Neural cell (in vitro differentiated cells): ENCODE data around the gene TRPM3. TPM values are rescaled to one million over a fixed set of nuclear protein-coding genes. Genes with fewer than 3 reads are reported as not detected.

Experiments used
- H2AFZ ChIP-seq: fragments of 200-600, 300-800 bp; sonication (generic), shearing (Covaris generic); 2 replicates; pipeline ENCODE4 v1.6.0; 2014; ENCODE audit warnings: low read depth, mild to moderate bottlenecking, antibody characterized with exemption, low read length, moderate library complexity
- H3F3A ChIP-seq: fragments of 200-600 bp; shearing (Covaris generic); 2 replicates; pipeline ENCODE4 v1.6.1; 2016; ENCODE audit warnings: mild to moderate bottlenecking, moderate library complexity, mixed read lengths, antibody characterized with exemption, low read length; ENCODE audit not compliant: insufficient read depth, poor library complexity, severe bottlenecking
- H3K27ac ChIP-seq: fragments of 200-600, 300-800 bp; sonication (generic), shearing (Covaris generic); 2 replicates; pipeline ENCODE4 v1.5.1; 2014; ENCODE audit warnings: mild to moderate bottlenecking, low read length, moderate library complexity
- H3K27me3 ChIP-seq: fragments of 300-800, 200-600 bp; sonication (generic), shearing (Covaris generic); 2 replicates; pipeline ENCODE4 v1.6.0; 2014; ENCODE audit warnings: mild to moderate bottlenecking, low read depth, low read length, moderate library complexity; ENCODE audit not compliant: insufficient read depth
- H3K36me3 ChIP-seq: fragments of 300-800, 200-600 bp; sonication (generic), shearing (Covaris generic); 2 replicates; pipeline ENCODE4 v1.5.1; 2014; ENCODE audit warnings: mild to moderate bottlenecking, antibody characterized with exemption, low read length, moderate library complexity; ENCODE audit not compliant: insufficient read depth
- H3K4me2 ChIP-seq: fragments of 300-800, 200-600 bp; sonication (generic), shearing (Covaris generic); 2 replicates; pipeline ENCODE4 v1.6.0; 2014; ENCODE audit warnings: mild to moderate bottlenecking, low read length
- H3K4me3 ChIP-seq: fragments of 300-800, 200-600 bp; sonication (generic), shearing (Covaris generic); 2 replicates; pipeline ENCODE4 v1.5.1; 2014; ENCODE audit warnings: mild to moderate bottlenecking, low read length, moderate library complexity
- H3K79me2 ChIP-seq: fragments of 200-600 bp; shearing (Covaris generic); replicated peaks from 2 replicates; pipeline ENCODE4 v1.6.0; 2014; ENCODE audit warnings: mild to moderate bottlenecking, low read length, moderate library complexity; ENCODE audit not compliant: insufficient read depth
- H3K9ac ChIP-seq: fragments of 300-800, 200-600 bp; sonication (generic), shearing (Covaris generic); 2 replicates; pipeline ENCODE4 v1.6.1; 2016; ENCODE audit warnings: mild to moderate bottlenecking, low read length, mixed read lengths
- H3K9me2 ChIP-seq: fragments of 200-600 bp; shearing (Covaris generic); 2 replicates; pipeline ENCODE4 v1.6.1; 2016; ENCODE audit warnings: mild to moderate bottlenecking, low read length, mixed read lengths; ENCODE audit not compliant: insufficient read depth
- H3K9me3 ChIP-seq: fragments of 200-600, 300-800 bp; sonication (generic), shearing (Covaris generic); 2 replicates; pipeline ENCODE4 v1.6.1; 2016; ENCODE audit warnings: mild to moderate bottlenecking, mixed run types, low read length, moderate library complexity, mixed read lengths
- H4K20me1 ChIP-seq: fragments of 200-600 bp; shearing (Covaris generic); 2 replicates; pipeline ENCODE4 v1.6.1; 2016; ENCODE audit warnings: mild to moderate bottlenecking, mixed run types; ENCODE audit not compliant: insufficient read depth
- CTCF ChIP-seq: fragments of 450-650 bp; IDR thresholded peaks from 2 replicates; pipeline ENCODE4 v1.5.1; 2014; ENCODE audit warnings: antibody characterized with exemption, mild to moderate bottlenecking, moderate library complexity; ENCODE audit not compliant: poor library complexity, severe bottlenecking
- EP300 ChIP-seq: fragments of 450-650 bp; conservative IDR thresholded peaks from 2 replicates; pipeline ENCODE4 v1.6.1; 2014; ENCODE audit warnings: antibody characterized with exemption, mild to moderate bottlenecking, moderate library complexity; ENCODE audit not compliant: poor library complexity, severe bottlenecking
- EZH2 ChIP-seq: fragments of 200-600, 300-800 bp; shearing (Covaris generic), sonication (generic); IDR thresholded peaks from 2 replicates; pipeline ENCODE4 v1.6.1; 2014; ENCODE audit warnings: antibody characterized with exemption, low read length, borderline replicate concordance, mild to moderate bottlenecking; ENCODE audit not compliant: insufficient read depth, poor library complexity, severe bottlenecking
- MXI1 ChIP-seq: fragments of 450-650 bp; conservative IDR thresholded peaks from 2 replicates; pipeline ENCODE4 v1.6.1; 2014; ENCODE audit warnings: antibody characterized with exemption, mild to moderate bottlenecking; ENCODE audit not compliant: poor library complexity, severe bottlenecking
- POLR2AphosphoS5 ChIP-seq: IDR thresholded peaks from 2 replicates; pipeline ENCODE4 v1.6.1; 2012
- RAD21 ChIP-seq: fragments of 450-650 bp; conservative IDR thresholded peaks from 2 replicates; pipeline ENCODE4 v1.6.1; 2014; ENCODE audit warnings: antibody characterized with exemption, mild to moderate bottlenecking, moderate library complexity
- SMC3 ChIP-seq: fragments of 450-650 bp; conservative IDR thresholded peaks from 2 replicates; pipeline ENCODE4 v1.6.1; 2014; ENCODE audit warnings: antibody characterized with exemption, mild to moderate bottlenecking, moderate library complexity; ENCODE audit not compliant: poor library complexity
- TAF1 ChIP-seq: IDR thresholded peaks from 2 replicates; pipeline ENCODE4 v1.6.1; 2012; ENCODE audit warnings: low read depth
- polyA plus RNA-seq: library from polyadenylated mRNA; depleted of rRNA; stranded (reverse); fragments of >200 nt; gene quantifications from 2 replicates; pipeline ENCODE4 v1.2.3, GENCODE V29; 2014
- TF ChIP-seq, protein P1 (sequence below): IDR thresholded peaks from 2 replicates; pipeline ENCODE4 v1.6.1; 2012; ENCODE audit warnings: borderline replicate concordance

Gene TRPM3
- polyA plus RNA-seq, 1 donor from 2014 or later = 1.3 TPM

DNA sequence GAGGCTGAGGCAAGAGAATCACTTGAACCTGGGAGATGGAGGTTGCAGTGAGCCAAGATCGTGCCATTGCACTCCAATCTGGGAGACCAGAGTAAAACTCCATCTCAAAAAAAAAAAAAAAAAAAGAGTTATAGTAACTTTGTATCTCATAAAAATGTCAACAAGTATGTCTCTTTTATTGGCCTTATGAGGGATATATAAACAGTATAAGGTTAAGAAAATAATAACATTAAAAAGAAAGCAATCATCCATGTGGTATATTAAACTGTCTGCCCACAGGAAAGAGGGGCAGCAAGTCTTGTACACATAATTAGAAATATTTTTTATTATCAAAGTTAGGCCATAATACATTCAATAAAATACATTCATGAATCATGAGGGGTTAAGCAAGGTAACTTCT lies 447.6 kb downstream of the TRPM3 start:
- Histone ChIP-seq H3K27ac (no peak overlapping the region), H3F3A (no peaks in the 10 kb centered on the region), H2AFZ (no peak overlapping the region), H3K4me2 (no peak overlapping the region), H3K79me2 (no peaks in the 10 kb centered on the region), H3K9me3 (no peaks in the 10 kb centered on the region), H3K9ac (no peak overlapping the region), H4K20me1 (no peaks in the 10 kb centered on the region), H3K4me3 (no peak overlapping the region), H3K27me3 (no peaks in the 10 kb centered on the region), H3K9me2 (no peaks in the 10 kb centered on the region), H3K36me3 (no peaks in the 10 kb centered on the region)
- TF ChIP-seq RAD21 = no peak
- TF ChIP-seq EP300 = no peak
- no peak for TF ChIP-seq EZH2
- no peak for TF ChIP-seq SMC3
- no peak for TF ChIP-seq TAF1
- no peak for TF ChIP-seq CTCF
- TF ChIP-seq MXI1 = no peak
- TF ChIP-seq, protein P1, sequence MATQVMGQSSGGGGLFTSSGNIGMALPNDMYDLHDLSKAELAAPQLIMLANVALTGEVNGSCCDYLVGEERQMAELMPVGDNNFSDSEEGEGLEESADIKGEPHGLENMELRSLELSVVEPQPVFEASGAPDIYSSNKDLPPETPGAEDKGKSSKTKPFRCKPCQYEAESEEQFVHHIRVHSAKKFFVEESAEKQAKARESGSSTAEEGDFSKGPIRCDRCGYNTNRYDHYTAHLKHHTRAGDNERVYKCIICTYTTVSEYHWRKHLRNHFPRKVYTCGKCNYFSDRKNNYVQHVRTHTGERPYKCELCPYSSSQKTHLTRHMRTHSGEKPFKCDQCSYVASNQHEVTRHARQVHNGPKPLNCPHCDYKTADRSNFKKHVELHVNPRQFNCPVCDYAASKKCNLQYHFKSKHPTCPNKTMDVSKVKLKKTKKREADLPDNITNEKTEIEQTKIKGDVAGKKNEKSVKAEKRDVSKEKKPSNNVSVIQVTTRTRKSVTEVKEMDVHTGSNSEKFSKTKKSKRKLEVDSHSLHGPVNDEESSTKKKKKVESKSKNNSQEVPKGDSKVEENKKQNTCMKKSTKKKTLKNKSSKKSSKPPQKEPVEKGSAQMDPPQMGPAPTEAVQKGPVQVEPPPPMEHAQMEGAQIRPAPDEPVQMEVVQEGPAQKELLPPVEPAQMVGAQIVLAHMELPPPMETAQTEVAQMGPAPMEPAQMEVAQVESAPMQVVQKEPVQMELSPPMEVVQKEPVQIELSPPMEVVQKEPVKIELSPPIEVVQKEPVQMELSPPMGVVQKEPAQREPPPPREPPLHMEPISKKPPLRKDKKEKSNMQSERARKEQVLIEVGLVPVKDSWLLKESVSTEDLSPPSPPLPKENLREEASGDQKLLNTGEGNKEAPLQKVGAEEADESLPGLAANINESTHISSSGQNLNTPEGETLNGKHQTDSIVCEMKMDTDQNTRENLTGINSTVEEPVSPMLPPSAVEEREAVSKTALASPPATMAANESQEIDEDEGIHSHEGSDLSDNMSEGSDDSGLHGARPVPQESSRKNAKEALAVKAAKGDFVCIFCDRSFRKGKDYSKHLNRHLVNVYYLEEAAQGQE = no peak

- H3K9me3 ChIP-seq = no peaks in the 10 kb centered on the region
- no peaks in the 10 kb centered on the region for H3K79me2 ChIP-seq
- TF ChIP-seq EZH2 = no peak
- no peak for TF ChIP-seq EP300
- TF ChIP-seq MXI1 = no peak
- no peak for TF ChIP-seq CTCF
- no peak for TF ChIP-seq TAF1
- TF ChIP-seq, protein P1 = no peak
- TF ChIP-seq SMC3 = no peak
- no peak for TF ChIP-seq POLR2AphosphoS5
- TF ChIP-seq RAD21 = no peak
- H3K9me2 ChIP-seq = no peaks in the 10 kb centered on the region
- no peak overlapping the region for H3K4me3 ChIP-seq
- no peak overlapping the region for H3K4me2 ChIP-seq
- H4K20me1 ChIP-seq = no peaks in the 10 kb centered on the region
- no peaks in the 10 kb centered on the region for H3K36me3 ChIP-seq
- H3K9ac ChIP-seq = no peak overlapping the region
- no peak overlapping the region for H2AFZ ChIP-seq
- H3K27me3 ChIP-seq = no peaks in the 10 kb centered on the region
- no peak overlapping the region for H3K27ac ChIP-seq
- H3F3A ChIP-seq = no peaks in the 10 kb centered on the region
Observed at GRCh38 chr9:70672161-70672649, 449.2 kb downstream of the TRPM3 start.
